CD8-positive, alpha-beta memory T cell (primary cell): ENCODE measurements around the gene DGKI. TPM values are rescaled to one million over a fixed set of nuclear protein-coding genes. Genes with fewer than 3 reads are reported as not detected.

Experiments used
- CTCF ChIA-PET: fragments of 350-600 bp; sonication (Branson Sonifier 250); formaldehyde crosslinking; loops from one replicate; lab custom pipeline; 2021; ENCODE audit warnings: antibody characterized with exemption; lab: Charles Lee
- POLR2A ChIA-PET: fragments of 350-600 bp; sonication (Branson Sonifier 250); formaldehyde crosslinking; loops from one replicate; lab custom pipeline; 2021; ENCODE audit warnings: antibody characterized with exemption; lab: Charles Lee
- DNase-seq, 5 donors: peaks; one replicate each; pipeline versions ENCODE4 v3.0.0 to v3.0.0-alpha.2; 2020 to 2022; ENCODE audit warnings: mixed read lengths in 1 of 5
- H3K27ac ChIP-seq: one replicate; pipeline ENCODE4 v1.7.0; 2013; ENCODE audit warnings: low read depth, mild to moderate bottlenecking, low read length, moderate library complexity
- H3K27me3 ChIP-seq: 2 replicates; pipeline ENCODE4 v1.7.0; 2013; ENCODE audit warnings: low read length, mild to moderate bottlenecking; ENCODE audit not compliant: insufficient read depth, poor library complexity, severe bottlenecking
- H3K36me3 ChIP-seq: 2 replicates; pipeline ENCODE4 v1.7.0; 2013; ENCODE audit warnings: mild to moderate bottlenecking, low read length, moderate library complexity; ENCODE audit not compliant: insufficient read depth
- H3K4me1 ChIP-seq: 2 replicates; pipeline ENCODE4 v1.7.0; 2013; ENCODE audit warnings: mild to moderate bottlenecking, low read length, moderate library complexity; ENCODE audit not compliant: insufficient read depth
- H3K4me3 ChIP-seq: 2 replicates; pipeline ENCODE4 v1.7.0; 2013; ENCODE audit warnings: mild to moderate bottlenecking, low read length
- H3K9me3 ChIP-seq: 2 replicates; pipeline ENCODE4 v1.7.0; 2013; ENCODE audit warnings: mild to moderate bottlenecking, low read length
- H3K27ac Mint-ChIP-seq, 8 donors: one replicate each; pipeline ENCODE4 v1.8.0; 2020 to 2021; ENCODE audit warnings: mixed read lengths in 8 of 8, mild to moderate bottlenecking in 6 of 8, inconsistent platforms in 3 of 8, moderate library complexity in 3 of 8
- H3K27me3 Mint-ChIP-seq, 2 donors: one replicate each; pipeline ENCODE4 v1.8.0; 2020 to 2021; ENCODE audit warnings: mixed read lengths in 2 of 2, mild to moderate bottlenecking in 1 of 2, moderate library complexity in 1 of 2
- H3K36me3 Mint-ChIP-seq, 3 donors: one replicate each; pipeline ENCODE4 v1.8.0; 2020 to 2021; ENCODE audit warnings: mixed read lengths in 3 of 3, inconsistent platforms in 1 of 3, mild to moderate bottlenecking in 1 of 3
- H3K4me1 Mint-ChIP-seq, 3 donors: one replicate each; pipeline ENCODE4 v1.8.0; 2020 to 2021; ENCODE audit warnings: mixed read lengths in 3 of 3, inconsistent platforms in 1 of 3, mild to moderate bottlenecking in 1 of 3
- H3K4me3 Mint-ChIP-seq, 7 donors: one replicate each; pipeline ENCODE4 v1.8.0; 2020 to 2021; ENCODE audit warnings: mixed read lengths in 7 of 7, mild to moderate bottlenecking in 6 of 7, moderate library complexity in 4 of 7, inconsistent platforms in 2 of 7
- H3K9me3 Mint-ChIP-seq, 5 donors: one replicate each; pipeline ENCODE4 v1.8.0; 2020 to 2022; ENCODE audit warnings: mixed read lengths in 5 of 5, mild to moderate bottlenecking in 3 of 5, moderate library complexity in 2 of 5, inconsistent platforms in 1 of 5
- polyA plus RNA-seq: library from polyadenylated mRNA; unstranded; fragments of 300-500 nt; fragmentation: Illumina TruSeq; gene quantifications from one replicate; pipeline ENCODE4 v1.2.3, GENCODE V29; 2021
- total RNA-seq, 2 experiments: library from RNA; stranded (reverse); gene quantifications; one replicate each; pipeline ENCODE4 v1.2.3, GENCODE V29; 2021

Gene DGKI
- total and polyA plus RNA-seq, 3 experiments from 2014 or later, result 1.3 to 1.4 TPM; not detected in 1

DNA sequence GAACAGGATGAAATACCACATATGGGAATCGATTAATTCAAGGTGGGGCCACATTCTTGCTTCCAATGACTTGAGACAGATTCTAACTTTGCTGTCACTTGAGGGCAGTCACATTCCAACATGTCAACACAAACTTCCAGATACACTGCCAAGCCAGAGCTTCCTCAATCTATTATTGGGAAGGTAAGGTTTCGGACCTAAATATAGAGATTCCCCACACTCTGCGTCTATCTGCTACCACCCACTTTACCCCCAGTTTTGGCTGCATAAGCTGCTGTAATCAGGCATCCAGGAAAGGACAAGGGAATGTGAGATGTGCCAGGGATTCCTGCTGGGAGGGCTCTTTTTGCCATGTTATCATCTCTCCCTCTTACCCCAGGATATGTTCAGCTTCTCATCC is 20.5 kb upstream of the DGKI start:
- H3K9me3 Mint-ChIP-seq, result peaks cover 0 to 12% (median 10%) of the 10 kb centered on the region in 5 donors
- ChIA-PET CTCF (no interaction called here), POLR2A (no interaction called here)
- no peaks in the 10 kb centered on the region for H3K27me3 Mint-ChIP-seq
- H3K36me3 Mint-ChIP-seq, result peaks cover 24 to 61% (median 46%) of the 10 kb centered on the region in 3 donors
- no peak overlapping the region for H3K4me3 Mint-ChIP-seq
- Histone ChIP-seq H3K27ac (no peak overlapping the region), H3K4me3 (no peak overlapping the region), H3K4me1 (no peaks in the 10 kb centered on the region), H3K36me3 (no peaks in the 10 kb centered on the region), H3K27me3 (no peaks in the 10 kb centered on the region), H3K9me3 (no peaks in the 10 kb centered on the region)
- H3K4me1 Mint-ChIP-seq, result no peaks in the 10 kb centered on the region
- no peak for DNase-seq
- no peak overlapping the region for H3K27ac Mint-ChIP-seq

DNA sequence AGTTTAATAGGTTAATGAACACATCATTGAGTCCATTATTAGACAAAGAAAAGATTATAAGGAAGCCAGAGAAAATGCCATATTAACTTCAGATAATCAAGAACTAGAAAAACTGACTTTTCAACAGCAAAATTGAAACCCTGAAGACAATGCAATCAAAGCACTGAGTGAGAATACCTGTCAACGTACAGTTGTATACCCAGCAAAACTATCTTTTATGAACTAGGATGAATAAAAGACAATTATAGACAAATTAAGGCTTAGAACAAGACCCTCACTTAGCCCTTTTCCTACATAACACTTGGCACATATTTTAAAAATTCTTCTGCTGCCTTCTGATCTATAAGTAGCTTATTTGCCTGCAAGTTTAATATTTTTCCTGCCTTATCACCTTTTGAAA is 19.0 kb upstream of the DGKI start:
- no peaks in the 10 kb centered on the region for H3K4me1 ChIP-seq
- peaks cover 24 to 56% (median 50%) of the 10 kb centered on the region in 3 donors for H3K36me3 Mint-ChIP-seq
- no peak overlapping the region for H3K27ac ChIP-seq
- ChIA-PET CTCF (no interaction called here), POLR2A (no interaction called here)
- H3K36me3 ChIP-seq, result no peaks in the 10 kb centered on the region
- peaks cover 0 to 12% (median 10%) of the 10 kb centered on the region in 5 donors for H3K9me3 Mint-ChIP-seq
- H3K4me3 Mint-ChIP-seq, result no peak overlapping the region
- DNase-seq, result no peak
- H3K4me3 ChIP-seq, result no peak overlapping the region
- H3K9me3 ChIP-seq, result no peaks in the 10 kb centered on the region
- H3K27me3 Mint-ChIP-seq, result no peaks in the 10 kb centered on the region
- H3K27me3 ChIP-seq, result no peaks in the 10 kb centered on the region
- no peaks in the 10 kb centered on the region for H3K4me1 Mint-ChIP-seq
- no peak overlapping the region for H3K27ac Mint-ChIP-seq

DNA sequence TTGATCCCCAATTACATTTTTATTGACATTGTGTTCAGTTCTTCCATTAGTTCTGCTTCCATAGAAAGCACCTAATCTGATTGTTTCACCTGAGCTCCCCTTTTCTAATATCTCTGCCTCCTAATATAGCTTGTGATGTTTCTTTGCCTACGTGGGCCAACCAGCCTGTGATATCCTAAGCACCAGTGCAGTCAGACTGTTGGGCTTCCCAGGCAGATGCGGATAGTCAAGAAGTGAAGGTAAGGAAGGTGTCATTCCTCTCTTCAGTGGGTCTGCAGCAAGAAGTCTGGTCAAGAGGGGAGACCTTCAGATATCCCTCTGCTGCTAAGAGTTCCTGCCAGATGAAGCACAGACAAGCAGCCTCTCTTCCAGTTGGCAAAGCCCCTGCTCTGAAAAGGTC is 16.2 kb upstream of the DGKI start:
- ChIA-PET CTCF (no interaction called here), POLR2A (no interaction called here)
- no peak for DNase-seq
- H3K27me3 Mint-ChIP-seq, result no peaks in the 10 kb centered on the region
- H3K4me3 Mint-ChIP-seq, result no peak overlapping the region
- no peaks in the 10 kb centered on the region for H3K9me3 ChIP-seq
- H3K9me3 Mint-ChIP-seq, result peaks cover 0 to 12% (median 10%) of the 10 kb centered on the region in 5 donors
- no peak overlapping the region for H3K4me3 ChIP-seq
- no peak overlapping the region for H3K27ac ChIP-seq
- no peak overlapping the region for H3K27ac Mint-ChIP-seq
- peaks cover 21 to 42% (median 36%) of the 10 kb centered on the region in 3 donors for H3K36me3 Mint-ChIP-seq
- H3K27me3 ChIP-seq, result no peaks in the 10 kb centered on the region
- no peaks in the 10 kb centered on the region for H3K36me3 ChIP-seq
- no peaks in the 10 kb centered on the region for H3K4me1 ChIP-seq
- H3K4me1 Mint-ChIP-seq, result no peaks in the 10 kb centered on the region

DNA sequence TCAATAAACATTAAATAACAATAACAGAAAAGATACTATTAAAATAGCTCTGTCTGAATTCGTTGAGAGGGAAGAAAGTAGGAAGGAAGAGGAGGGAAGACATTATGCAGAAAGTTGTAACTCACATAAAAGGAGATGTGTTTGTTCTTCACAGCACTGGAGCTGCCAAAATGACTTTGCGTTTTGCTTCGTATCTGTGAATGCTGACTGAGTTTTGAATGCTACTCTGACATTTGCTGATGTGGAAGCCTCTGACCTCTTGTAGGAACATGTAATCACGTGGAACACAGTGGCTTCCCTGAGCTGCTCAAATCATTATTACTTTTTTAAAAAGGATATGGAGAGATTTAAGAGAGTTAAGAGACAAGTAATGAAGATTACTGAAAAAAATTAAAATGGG is 15.6 kb upstream of the DGKI start:
- H3K9me3 ChIP-seq, result no peaks in the 10 kb centered on the region
- H3K27me3 ChIP-seq, result no peaks in the 10 kb centered on the region
- H3K4me3 Mint-ChIP-seq, result no peak overlapping the region
- no peaks in the 10 kb centered on the region for H3K36me3 ChIP-seq
- H3K27me3 Mint-ChIP-seq, result no peaks in the 10 kb centered on the region
- ChIA-PET CTCF (no interaction called here), POLR2A (no interaction called here)
- no peaks in the 10 kb centered on the region for H3K4me1 ChIP-seq
- H3K27ac ChIP-seq, result no peak overlapping the region
- H3K4me1 Mint-ChIP-seq, result no peaks in the 10 kb centered on the region
- no peak overlapping the region for H3K4me3 ChIP-seq
- H3K36me3 Mint-ChIP-seq, result peaks cover 16 to 36% (median 30%) of the 10 kb centered on the region in 3 donors
- H3K27ac Mint-ChIP-seq, result no peak overlapping the region
- DNase-seq, result no peak
- H3K9me3 Mint-ChIP-seq, result peaks cover 0 to 12% (median 10%) of the 10 kb centered on the region in 5 donors

DNA sequence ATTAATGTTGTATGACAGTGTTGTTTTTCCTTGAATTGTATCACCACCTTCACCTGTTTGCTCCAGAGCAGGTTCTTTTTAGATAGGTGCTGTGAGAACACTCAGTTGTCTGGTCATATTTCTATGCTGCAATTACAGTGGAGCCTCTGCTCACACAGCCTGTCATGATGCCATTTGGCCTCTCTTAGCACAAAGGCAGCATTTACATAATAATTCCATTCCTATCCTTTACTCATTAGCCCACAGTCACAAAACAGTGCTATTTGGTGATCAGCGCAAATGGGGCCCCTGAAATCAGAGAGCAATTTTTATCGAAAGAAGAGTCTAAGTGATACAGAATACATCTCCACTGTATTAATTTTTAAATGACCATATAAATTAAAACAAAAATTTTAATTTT is 13.8 kb upstream of the DGKI start:
- no peaks in the 10 kb centered on the region for H3K27me3 Mint-ChIP-seq
- no peak overlapping the region for H3K27ac ChIP-seq
- no peak overlapping the region for H3K27ac Mint-ChIP-seq
- H3K36me3 Mint-ChIP-seq, result peaks cover 12 to 18% (median 13%) of the 10 kb centered on the region in 3 donors
- ChIA-PET POLR2A (no interaction called here), CTCF (no interaction called here)
- H3K9me3 ChIP-seq, result no peaks in the 10 kb centered on the region
- peaks cover 0 to 3% (median 2%) of the 10 kb centered on the region in 5 donors for H3K9me3 Mint-ChIP-seq
- DNase-seq, result no peak
- H3K4me3 Mint-ChIP-seq, result no peak overlapping the region
- H3K4me1 Mint-ChIP-seq, result no peaks in the 10 kb centered on the region
- no peaks in the 10 kb centered on the region for H3K27me3 ChIP-seq
- H3K36me3 ChIP-seq, result no peaks in the 10 kb centered on the region
- no peak overlapping the region for H3K4me3 ChIP-seq
- H3K4me1 ChIP-seq, result no peaks in the 10 kb centered on the region

DNA sequence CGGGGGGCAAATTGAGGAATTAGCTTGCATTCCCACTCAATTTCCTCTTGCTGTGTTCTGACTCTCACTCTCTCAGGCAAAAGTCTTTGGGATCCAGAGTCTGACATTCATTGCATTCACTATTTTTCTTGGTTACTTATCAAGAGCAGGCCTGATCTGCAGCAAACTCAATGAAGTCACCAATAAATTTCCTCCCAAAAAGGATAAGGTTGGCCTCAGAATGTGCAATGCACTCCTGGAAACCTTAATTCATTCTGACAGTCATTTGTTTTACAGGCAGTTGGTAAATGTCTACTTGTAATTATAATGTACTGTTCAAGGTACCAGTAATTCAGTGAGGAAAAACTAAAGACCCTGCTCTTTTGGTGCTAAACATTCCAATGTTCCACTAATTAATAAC is 6.3 kb upstream of the DGKI start:
- Histone ChIP-seq H3K27ac (no peak overlapping the region), H3K4me3 (no peak overlapping the region), H3K27me3 (no peaks in the 10 kb centered on the region), H3K36me3 (no peaks in the 10 kb centered on the region), H3K4me1 (no peaks in the 10 kb centered on the region), H3K9me3 (no peaks in the 10 kb centered on the region)
- H3K4me1 Mint-ChIP-seq, result peaks cover 0 to under 1% (median 0%) of the 10 kb centered on the region in 3 donors
- no peaks in the 10 kb centered on the region for H3K9me3 Mint-ChIP-seq
- peaks cover 9 to 12% of the 10 kb centered on the region in 2 donors for H3K27me3 Mint-ChIP-seq
- POLR2A ChIA-PET, result no interaction called here
- no peak overlapping the region for H3K4me3 Mint-ChIP-seq
- CTCF ChIA-PET, result no interaction called here
- peaks cover 1 to 9% (median 5%) of the 10 kb centered on the region in 3 donors for H3K36me3 Mint-ChIP-seq
- no peak for DNase-seq
- H3K27ac Mint-ChIP-seq, result no peak overlapping the region

DNA sequence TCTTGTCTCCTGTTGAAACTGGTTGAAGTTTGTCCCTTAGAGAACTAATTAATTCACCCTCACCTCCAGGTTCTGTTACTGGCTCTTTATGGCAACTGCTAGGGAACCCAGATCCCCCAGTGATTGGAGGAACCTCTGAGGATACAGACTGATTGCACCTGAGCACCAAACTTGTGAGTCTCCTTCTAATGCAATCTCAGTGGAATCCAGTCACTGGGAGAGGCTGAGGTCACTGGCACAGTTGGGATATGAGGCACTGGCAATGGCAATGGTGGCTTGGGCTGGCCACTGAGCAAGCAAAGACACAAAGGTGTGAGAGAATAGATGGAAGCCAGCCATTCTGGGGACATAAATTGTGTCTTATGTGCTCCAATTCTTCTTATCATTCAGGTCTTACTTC is 5.3 kb upstream of the DGKI start:
- DNase-seq, result no peak
- no peak overlapping the region for H3K4me3 Mint-ChIP-seq
- H3K27me3 ChIP-seq, result peaks cover 6% of the 10 kb centered on the region
- ChIA-PET CTCF (no interaction called here), POLR2A (no interaction called here)
- H3K27me3 Mint-ChIP-seq, result peaks cover 18 to 19% of the 10 kb centered on the region in 2 donors
- no peaks in the 10 kb centered on the region for H3K36me3 ChIP-seq
- H3K27ac Mint-ChIP-seq, result no peak overlapping the region
- no peak overlapping the region for H3K27ac ChIP-seq
- no peak overlapping the region for H3K4me3 ChIP-seq
- H3K36me3 Mint-ChIP-seq, result peaks cover 1 to 7% (median 5%) of the 10 kb centered on the region in 3 donors
- H3K4me1 ChIP-seq, result no peaks in the 10 kb centered on the region
- H3K9me3 Mint-ChIP-seq, result no peaks in the 10 kb centered on the region
- H3K9me3 ChIP-seq, result no peaks in the 10 kb centered on the region
- H3K4me1 Mint-ChIP-seq, result peaks cover 0 to 9% (median 2%) of the 10 kb centered on the region in 3 donors

DNA sequence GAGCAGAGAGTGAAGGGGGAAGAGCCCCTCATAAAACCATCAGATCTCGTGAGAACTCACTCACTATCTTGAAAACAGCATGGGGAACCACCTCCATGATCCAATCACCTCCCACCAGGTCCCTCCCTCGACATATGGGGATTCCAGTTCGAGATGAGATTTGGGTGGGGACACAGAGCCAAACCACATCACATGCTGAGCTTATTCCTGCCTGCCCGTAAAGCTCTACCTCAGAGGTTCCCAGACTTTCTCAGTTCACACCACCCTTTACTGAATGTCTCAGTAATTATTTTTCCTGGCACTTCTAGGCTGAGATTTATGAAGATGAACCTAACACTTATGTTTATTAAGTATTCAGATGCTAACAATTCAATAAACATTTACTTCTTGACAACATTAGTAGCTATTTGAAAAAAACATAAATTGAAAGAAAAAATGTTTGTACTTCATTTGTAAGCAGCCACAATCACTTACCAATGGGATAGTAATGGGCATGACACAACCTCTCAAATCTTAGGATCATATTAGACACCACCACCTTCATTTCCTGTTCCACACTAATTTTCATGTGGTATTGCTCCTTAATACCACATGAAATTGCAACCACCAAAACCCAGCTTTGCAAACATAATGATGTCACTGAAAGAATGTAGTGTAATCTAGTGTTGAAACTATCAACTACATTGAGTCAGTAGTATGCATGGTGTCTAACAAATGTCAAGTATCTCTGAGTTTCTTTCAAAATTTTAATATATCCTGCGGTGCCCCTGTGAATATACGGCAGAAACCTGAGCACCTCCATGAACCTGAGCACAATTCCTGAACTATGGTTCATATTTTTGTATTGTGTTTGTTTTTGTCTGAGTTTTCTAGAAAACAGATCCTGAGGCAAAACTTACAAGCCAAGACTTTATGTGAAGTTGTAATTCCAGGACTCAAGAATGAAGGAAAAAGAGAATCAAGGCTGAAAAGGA is 4.5 kb upstream of the DGKI start:
- no peaks in the 10 kb centered on the region for H3K9me3 Mint-ChIP-seq
- Histone ChIP-seq H3K9me3 (no peaks in the 10 kb centered on the region), H3K27me3 (peaks cover 6% of the 10 kb centered on the region), H3K4me1 (no peaks in the 10 kb centered on the region), H3K4me3 (no peak overlapping the region), H3K27ac (no peak overlapping the region), H3K36me3 (no peaks in the 10 kb centered on the region)
- DNase-seq, result no peak
- peaks cover 1 to 7% (median 5%) of the 10 kb centered on the region in 3 donors for H3K36me3 Mint-ChIP-seq
- H3K4me3 Mint-ChIP-seq, result peak overlapping the region in 1 of 7 donors; percentile 19
- ChIA-PET POLR2A (no interaction called here), CTCF (no interaction called here)
- peak overlapping the region in 3 of 8 donors; percentile 8 to 72 (median 25) for H3K27ac Mint-ChIP-seq
- peaks cover 18 to 22% of the 10 kb centered on the region in 2 donors for H3K27me3 Mint-ChIP-seq
- H3K4me1 Mint-ChIP-seq, result peaks cover 0 to 9% (median 2%) of the 10 kb centered on the region in 3 donors
